Neutrophil (primary cell): ENCODE measurements around the gene IL15RA.

Experiments used
- H3K27ac ChIP-seq: fragments of 200-600 bp; sonication (generic); 2 replicates; pipeline ENCODE4 v1.5.1; 2016; ENCODE audit warnings: mild to moderate bottlenecking, moderate library complexity
- H3K27me3 ChIP-seq: fragments of 200-600 bp; sonication (generic); 2 replicates; pipeline ENCODE4 v1.6.0; 2016; ENCODE audit warnings: mild to moderate bottlenecking
- H3K36me3 ChIP-seq: fragments of 200-600 bp; sonication (generic); 2 replicates; pipeline ENCODE4 v1.5.1; 2017
- H3K4me1 ChIP-seq, 2 experiments: fragments of 200-600 bp in 1 of 2; sonication (generic) in 1 of 2; 1 replicate in 1 of 2; 2 replicates in 1 of 2; pipeline versions ENCODE4 v1.5.1 to v1.6.1; 2013 to 2016; ENCODE audit warnings: low read depth in 1 of 2, low read length in 1 of 2, mild to moderate bottlenecking in 1 of 2, moderate library complexity in 1 of 2; ENCODE audit not compliant: control insufficient read depth in 1 of 2, insufficient read depth in 1 of 2
- H3K4me3 ChIP-seq, 2 experiments: fragments of 200-600 bp in 1 of 2; sonication (generic) in 1 of 2; 1 replicate in 1 of 2; 2 replicates in 1 of 2; pipeline ENCODE4 v1.5.1; 2013 to 2016; ENCODE audit warnings: low read depth in 1 of 2, low read length in 1 of 2, mild to moderate bottlenecking in 1 of 2, moderate library complexity in 1 of 2
- H3K9me3 ChIP-seq: fragments of 200-600 bp; sonication (generic); 2 replicates; pipeline ENCODE4 v1.5.1; 2016
- TF ChIP-seq, protein P1 (sequence below): fragments of 200-600 bp; sonication (generic); IDR thresholded peaks from 2 replicates; pipeline ENCODE4 v1.5.1; 2016; ENCODE audit warnings: antibody characterized with exemption

The IL15RA gene

GRCh38 chr10:5992398-5992797 is 15.1 kb upstream of the IL15RA start:
- Histone ChIP-seq H3K27ac (no peak overlapping the region), H3K4me1 (no peaks in the 10 kb centered on the region), H3K36me3 (no peaks in the 10 kb centered on the region), H3K27me3 (no peaks in the 10 kb centered on the region), H3K4me3 (no peak overlapping the region), H3K9me3 (no peaks in the 10 kb centered on the region)
- TF ChIP-seq, protein P1, sequence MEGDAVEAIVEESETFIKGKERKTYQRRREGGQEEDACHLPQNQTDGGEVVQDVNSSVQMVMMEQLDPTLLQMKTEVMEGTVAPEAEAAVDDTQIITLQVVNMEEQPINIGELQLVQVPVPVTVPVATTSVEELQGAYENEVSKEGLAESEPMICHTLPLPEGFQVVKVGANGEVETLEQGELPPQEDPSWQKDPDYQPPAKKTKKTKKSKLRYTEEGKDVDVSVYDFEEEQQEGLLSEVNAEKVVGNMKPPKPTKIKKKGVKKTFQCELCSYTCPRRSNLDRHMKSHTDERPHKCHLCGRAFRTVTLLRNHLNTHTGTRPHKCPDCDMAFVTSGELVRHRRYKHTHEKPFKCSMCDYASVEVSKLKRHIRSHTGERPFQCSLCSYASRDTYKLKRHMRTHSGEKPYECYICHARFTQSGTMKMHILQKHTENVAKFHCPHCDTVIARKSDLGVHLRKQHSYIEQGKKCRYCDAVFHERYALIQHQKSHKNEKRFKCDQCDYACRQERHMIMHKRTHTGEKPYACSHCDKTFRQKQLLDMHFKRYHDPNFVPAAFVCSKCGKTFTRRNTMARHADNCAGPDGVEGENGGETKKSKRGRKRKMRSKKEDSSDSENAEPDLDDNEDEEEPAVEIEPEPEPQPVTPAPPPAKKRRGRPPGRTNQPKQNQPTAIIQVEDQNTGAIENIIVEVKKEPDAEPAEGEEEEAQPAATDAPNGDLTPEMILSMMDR, result no peak

DNA sequence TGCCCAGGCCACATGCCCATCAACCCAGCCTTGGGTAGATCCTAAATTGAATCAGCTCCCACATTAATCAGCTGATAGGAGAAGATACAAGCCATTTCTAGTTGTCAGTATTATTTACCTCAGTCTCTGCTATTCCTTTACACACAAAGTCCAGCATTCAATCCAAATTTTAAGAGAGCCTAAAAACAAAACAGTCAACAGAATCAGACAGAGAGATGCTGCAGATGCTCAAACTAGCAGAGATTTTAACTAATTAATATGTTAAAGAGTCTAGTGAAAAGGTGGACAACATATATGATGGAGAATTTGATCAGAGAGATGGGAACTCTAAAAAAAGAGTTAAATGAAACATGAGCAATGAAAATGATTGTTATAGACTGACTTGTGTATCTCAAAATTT is 14.4 kb upstream of the IL15RA start:
- no peak overlapping the region for H3K4me3 ChIP-seq
- TF ChIP-seq, protein P1, result no peak
- no peaks in the 10 kb centered on the region for H3K4me1 ChIP-seq

GRCh38 chr10:5989756-5990155 is 12.4 kb upstream of the IL15RA start:
- TF ChIP-seq, protein P1, result no peak
- no peak overlapping the region for H3K27ac ChIP-seq
- H3K27me3 ChIP-seq, result no peaks in the 10 kb centered on the region
- H3K36me3 ChIP-seq, result no peaks in the 10 kb centered on the region
- H3K4me3 ChIP-seq, result no peak overlapping the region
- no peaks in the 10 kb centered on the region for H3K4me1 ChIP-seq
- no peaks in the 10 kb centered on the region for H3K9me3 ChIP-seq

More for the DNA sequence above, 14.4 kb upstream of the IL15RA start:
- no peaks in the 10 kb centered on the region for H3K9me3 ChIP-seq
- H3K36me3 ChIP-seq, result no peaks in the 10 kb centered on the region
- H3K27ac ChIP-seq, result no peak overlapping the region
- H3K27me3 ChIP-seq, result no peaks in the 10 kb centered on the region

GRCh38 chr10:5988336-5988920 is 11.1 kb upstream of the IL15RA start:
- H3K36me3 ChIP-seq, result no peaks in the 10 kb centered on the region
- H3K27me3 ChIP-seq, result no peaks in the 10 kb centered on the region
- no peaks in the 10 kb centered on the region for H3K4me1 ChIP-seq
- H3K4me3 ChIP-seq, result no peak overlapping the region
- TF ChIP-seq, protein P1, result no peak
- no peak overlapping the region for H3K27ac ChIP-seq
- no peaks in the 10 kb centered on the region for H3K9me3 ChIP-seq

GRCh38 chr10:5987747-5988146 is 10.4 kb upstream of the IL15RA start:
- Histone ChIP-seq H3K36me3 (no peaks in the 10 kb centered on the region), H3K9me3 (no peaks in the 10 kb centered on the region), H3K27me3 (no peaks in the 10 kb centered on the region), H3K27ac (no peak overlapping the region), H3K4me3 (no peak overlapping the region), H3K4me1 (no peaks in the 10 kb centered on the region)
- TF ChIP-seq, protein P1, result no peak
